ENCODE data around the gene AKAP12.

GRCh38 chr6:151297886-151298285 lies 58.1 kb downstream of the AKAP12 start:
- TF ChIP-seq CTCF (IDR thresholded peaks at IDR 0.05; ENCODE audit: borderline replicate concordance, extremely low read depth, low read length, poor library complexity, severe bottlenecking) = no peak
- no peak for TF ChIP-seq EZH2 (IDR thresholded peaks at IDR 0.05; ENCODE audit: borderline replicate concordance, low read depth, low read length, severe bottlenecking)
